Calu3 (cell line): ENCODE results near the gene HECTD2. TPM values are rescaled to one million over a fixed set of nuclear protein-coding genes. Genes with fewer than 3 reads are reported as not detected.

Source experiments
- BruUV-seq: library from RNA; stranded (reverse); fragments of 400-500 nt; replicated peaks from 2 replicates; lab custom pipeline; 2021; lab: Mats Ljungman, UMichigan
- CTCF ChIA-PET: fragments of 300-600 bp; sonication (Branson Sonifier 250); formaldehyde crosslinking; loops from one replicate; lab custom pipeline; 2022; ENCODE audit warnings: antibody characterized with exemption; lab: Charles Lee
- DNase-seq: peaks from one replicate; pipeline ENCODE4 v3.0.0; 2022
- H3K27ac Mint-ChIP-seq: one replicate; pipeline ENCODE4 v1.8.0; 2022; ENCODE audit warnings: mixed read lengths; ENCODE audit not compliant: unreplicated experiment
- H3K27me3 Mint-ChIP-seq: one replicate; pipeline ENCODE4 v1.8.0; 2022; ENCODE audit warnings: mixed read lengths; ENCODE audit not compliant: unreplicated experiment
- H3K36me3 Mint-ChIP-seq: one replicate; pipeline ENCODE4 v1.8.0; 2022; ENCODE audit warnings: mild to moderate bottlenecking, moderate library complexity, mixed read lengths; ENCODE audit not compliant: insufficient read depth, unreplicated experiment
- H3K4me1 Mint-ChIP-seq: one replicate; pipeline ENCODE4 v1.8.0; 2022; ENCODE audit warnings: mild to moderate bottlenecking, low read depth, mixed read lengths; ENCODE audit not compliant: unreplicated experiment
- H3K4me3 Mint-ChIP-seq: one replicate; pipeline ENCODE4 v1.8.0; 2022; ENCODE audit warnings: mild to moderate bottlenecking, low read depth, moderate library complexity, mixed read lengths; ENCODE audit not compliant: unreplicated experiment
- H3K9me3 Mint-ChIP-seq: one replicate; pipeline ENCODE4 v1.8.0; 2022; ENCODE audit warnings: low read depth, mixed read lengths; ENCODE audit not compliant: unreplicated experiment
- CTCF ChIP-seq: fragments of 200-600 bp; IDR thresholded peaks from one replicate; pipeline ENCODE4 v1.8.0; 2022; ENCODE audit warnings: antibody characterized with exemption; ENCODE audit not compliant: unreplicated experiment
- intact Hi-C: fragments of 100-400 bp; cut with micrococcal nuclease; formaldehyde crosslinking; loops from one replicate; pipeline ENCODE4 v1.10.0; 2022; ENCODE audit not compliant: unreplicated experiment
- total RNA-seq: library from RNA; stranded (reverse); gene quantifications from 2 replicates; pipeline ENCODE4 v1.2.3, GENCODE V29; 2022

Gene HECTD2
- total RNA-seq, 1 experiment from 2014 or later: 2.7 TPM

GRCh38 chr10:91537614-91538383, 127.7 kb downstream of the HECTD2 start:
- CTCF ChIA-PET: interaction anchor here (0.8 kb wide), 1 partner anchor 8 kb away, joined by 3 read pairs; no protein-coding TSS in a partner anchor
- no peak overlapping the region for H3K27ac Mint-ChIP-seq
- peaks cover 2% of the 10 kb centered on the region for H3K27me3 Mint-ChIP-seq
- H3K9me3 Mint-ChIP-seq: no peaks in the 10 kb centered on the region
- no peak overlapping the region for H3K4me3 Mint-ChIP-seq
- H3K4me1 Mint-ChIP-seq: no peaks in the 10 kb centered on the region
- intact Hi-C loops: no loop called here
- DNase-seq: no peak
- BruUV-seq: no TSS peak
- TF ChIP-seq CTCF: no peak
- no peaks in the 10 kb centered on the region for H3K36me3 Mint-ChIP-seq

- Mint-ChIP-seq H3K9me3 (no peaks in the 10 kb centered on the region), H3K27me3 (no peaks in the 10 kb centered on the region), H3K27ac (no peak overlapping the region), H3K4me1 (no peaks in the 10 kb centered on the region), H3K4me3 (no peak overlapping the region), H3K36me3 (no peaks in the 10 kb centered on the region)
- no TSS peak for BruUV-seq
- CTCF ChIA-PET: no interaction called here
- no peak for DNase-seq
- intact Hi-C loops: no loop called here
- no peak for TF ChIP-seq CTCF
Measured at GRCh38 chr10:91539930-91540329, 129.8 kb downstream of the HECTD2 start.

GRCh38 chr10:91540733-91541132, 130.6 kb downstream of the HECTD2 start:
- Mint-ChIP-seq H3K27me3 (no peaks in the 10 kb centered on the region), H3K4me3 (no peak overlapping the region), H3K36me3 (no peaks in the 10 kb centered on the region), H3K9me3 (no peaks in the 10 kb centered on the region), H3K27ac (no peak overlapping the region), H3K4me1 (no peaks in the 10 kb centered on the region)
- no peak for TF ChIP-seq CTCF
- BruUV-seq: no TSS peak
- no peak for DNase-seq
- CTCF ChIA-PET: no interaction called here
- intact Hi-C loops: no loop called here

- Mint-ChIP-seq H3K9me3 (no peaks in the 10 kb centered on the region), H3K27ac (no peak overlapping the region), H3K4me1 (no peaks in the 10 kb centered on the region), H3K4me3 (no peak overlapping the region), H3K36me3 (no peaks in the 10 kb centered on the region), H3K27me3 (no peaks in the 10 kb centered on the region)
- TF ChIP-seq CTCF: no peak
- CTCF ChIA-PET: no interaction called here
- no TSS peak for BruUV-seq
- DNase-seq: no peak
- intact Hi-C loops: no loop called here
Measured at GRCh38 chr10:91541481-91541880, 131.3 kb downstream of the HECTD2 start.
